Islet of Langerhans (tissue), 1 donor: ENCODE measurements around the gene GRK3.
"Not testable (repeated sequence)": the region's sequence is repeated elsewhere in the genome, so short reads cannot be mapped to it uniquely, and the experiment has no call there.

Experiments used
- FAIRE-seq: peaks from one replicate; lab custom pipeline; 2011; peaks lifted over from hg19 to GRCh38; lab: Jason Lieb, UNC

The GRK3 gene

GRCh38 chr22:25698978-25699377 is 134.5 kb downstream of the GRK3 start:
- no peak for FAIRE-seq

GRCh38 chr22:25701056-25701780 is 136.7 kb downstream of the GRK3 start:
- no peak for FAIRE-seq

GRCh38 chr22:25702040-25702439 is 137.6 kb downstream of the GRK3 start:
- peak; percentile 97 for FAIRE-seq

DNA sequence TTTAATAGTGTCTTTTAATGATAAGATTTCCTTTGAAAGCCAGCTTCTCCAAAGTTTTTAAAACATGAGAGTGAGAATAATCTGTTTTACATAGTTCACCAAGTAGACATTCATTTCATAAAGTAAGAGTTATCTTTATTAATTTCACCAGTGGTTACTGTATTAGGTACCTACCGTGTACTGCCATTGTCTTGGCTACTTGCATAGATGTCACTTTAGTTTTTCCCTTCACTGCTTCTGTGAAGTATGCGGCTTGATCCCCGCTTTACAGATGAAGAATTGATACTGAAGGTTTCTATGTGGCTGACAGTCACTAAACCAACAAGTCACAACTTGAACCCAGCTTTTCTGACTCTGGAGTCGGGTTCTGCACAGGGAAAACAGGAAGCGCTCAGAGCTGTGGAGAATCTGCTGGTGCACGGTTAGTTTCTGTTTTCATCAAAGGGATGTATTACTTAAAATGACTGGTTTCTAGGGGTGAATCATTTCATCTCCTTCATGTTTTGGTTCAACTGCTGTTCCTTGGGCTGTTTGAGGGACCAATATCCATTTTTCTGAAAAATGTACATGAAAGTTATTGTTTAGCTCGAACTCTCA is 138.2 kb downstream of the GRK3 start:
- peak; percentile 27 for FAIRE-seq

GRCh38 chr22:25704701-25705100 is 140.2 kb downstream of the GRK3 start:
- no peak for FAIRE-seq

- no peak for FAIRE-seq
Observed at GRCh38 chr22:25706197-25706596, 141.7 kb downstream of the GRK3 start.

DNA sequence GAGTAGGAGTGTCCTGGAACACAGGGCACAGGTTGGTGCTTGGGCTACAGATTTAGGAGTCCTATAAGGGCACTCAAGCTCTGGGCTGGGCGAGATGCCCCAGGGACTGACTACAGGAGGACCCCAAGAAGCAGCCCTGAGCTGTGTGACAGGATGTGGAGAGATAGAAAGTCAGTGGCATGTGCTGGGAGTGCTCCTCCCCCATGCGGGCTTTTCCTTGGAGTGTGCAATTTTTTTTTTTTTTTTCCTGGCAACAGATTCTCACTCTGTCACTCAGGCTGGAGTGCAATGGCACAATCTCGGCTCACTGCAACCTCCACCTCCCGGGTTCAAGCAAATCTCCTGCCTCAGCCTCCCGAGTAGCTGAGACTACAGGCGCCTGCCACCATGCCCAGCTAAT is 144.0 kb downstream of the GRK3 start:
- FAIRE-seq = not testable (repeated sequence)

DNA sequence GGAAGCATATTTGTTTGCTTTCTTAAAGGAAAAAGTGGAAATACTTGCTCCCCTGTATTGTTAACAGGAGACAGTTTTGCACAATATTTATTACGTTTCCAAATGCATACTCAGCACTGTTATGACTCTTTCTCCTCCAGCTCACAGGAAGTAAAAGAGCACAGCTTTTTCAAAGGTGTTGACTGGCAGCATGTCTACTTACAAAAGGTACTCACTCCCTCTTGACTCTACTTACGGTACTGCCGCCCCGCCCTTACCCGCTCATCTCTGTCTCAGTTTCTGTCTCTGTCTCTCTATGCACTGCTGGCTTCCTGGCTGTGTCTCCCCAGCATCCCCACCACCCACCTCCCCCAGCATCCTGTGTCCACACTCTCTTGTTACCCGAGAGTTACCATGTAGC is 145.3 kb downstream of the GRK3 start:
- FAIRE-seq = no peak

DNA sequence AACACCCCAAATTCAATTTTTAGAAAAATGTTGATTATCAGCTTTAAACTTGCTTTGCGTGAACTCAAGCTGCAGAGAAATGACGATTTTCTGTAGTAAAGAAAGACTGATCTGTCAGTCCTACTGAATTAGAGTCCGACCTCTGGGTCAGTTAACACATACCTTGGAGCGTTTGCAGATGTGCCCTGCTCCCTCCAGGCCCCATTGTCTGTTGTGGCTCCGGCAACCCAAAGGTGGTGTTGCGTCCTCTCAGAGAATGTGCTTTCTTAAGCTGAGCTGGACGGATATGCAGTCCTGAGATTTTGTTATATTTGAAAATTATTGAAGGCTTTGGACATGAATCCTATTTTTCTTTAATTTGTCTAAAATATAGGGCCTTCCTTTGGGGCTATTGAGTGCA is 146.0 kb downstream of the GRK3 start:
- FAIRE-seq = no peak

DNA sequence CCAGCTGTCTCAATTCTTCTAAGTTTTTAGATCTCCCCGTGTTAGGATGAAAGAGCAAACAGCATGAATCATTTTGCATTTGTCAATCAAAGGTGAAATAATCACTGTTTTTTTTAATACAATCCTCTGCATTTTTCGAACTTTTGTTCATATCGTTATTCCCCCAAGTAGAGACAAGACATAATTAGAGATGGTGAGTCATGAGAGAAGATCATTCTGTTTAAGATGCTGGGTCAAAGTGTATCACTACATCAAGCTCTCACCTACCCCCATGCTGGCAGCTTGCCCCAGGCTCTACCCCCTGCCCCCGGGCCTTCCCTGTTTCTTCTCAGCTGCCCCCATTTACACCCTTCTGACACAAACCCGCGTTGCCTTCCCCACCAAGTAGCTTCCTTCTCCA is 147.0 kb downstream of the GRK3 start:
- FAIRE-seq = no peak

- FAIRE-seq = no peak
Observed at GRCh38 chr22:25712661-25713400, 148.4 kb downstream of the GRK3 start.

- FAIRE-seq = no peak
Observed at GRCh38 chr22:25714070-25714469, 149.6 kb downstream of the GRK3 start.

GRCh38 chr22:25714739-25715138 is 150.3 kb downstream of the GRK3 start:
- no peak for FAIRE-seq

GRCh38 chr22:25716637-25717036 is 152.2 kb downstream of the GRK3 start:
- no peak for FAIRE-seq

DNA sequence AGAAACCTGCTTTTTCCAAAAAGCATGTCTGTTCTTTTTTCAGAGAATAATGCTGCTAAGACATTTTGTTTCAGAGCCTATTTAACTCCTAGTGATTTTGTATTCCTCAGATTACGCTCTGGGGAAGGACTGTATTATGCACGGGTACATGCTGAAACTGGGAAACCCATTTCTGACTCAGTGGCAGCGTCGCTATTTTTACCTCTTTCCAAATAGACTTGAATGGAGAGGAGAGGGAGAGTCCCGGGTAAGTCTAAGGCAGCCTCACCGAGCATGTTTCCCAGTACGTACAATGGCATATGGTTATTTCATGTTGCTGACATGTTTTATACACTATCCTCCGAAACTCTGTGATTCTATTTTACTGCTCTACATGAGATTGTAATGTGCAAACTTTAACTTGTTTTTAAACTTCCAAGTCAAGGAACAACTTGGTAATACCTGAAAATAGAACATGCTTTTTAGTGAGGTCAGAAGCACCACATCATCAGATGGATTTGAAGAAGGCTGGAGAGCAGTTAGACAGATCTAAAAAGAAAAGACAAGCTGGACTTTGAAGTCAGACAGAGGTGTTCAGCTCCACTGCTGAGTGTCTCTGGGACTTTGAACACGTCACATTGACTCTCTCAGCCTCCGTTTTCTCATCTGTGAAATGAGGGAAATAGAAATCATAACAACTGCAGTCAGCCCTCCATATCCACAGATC is 153.8 kb downstream of the GRK3 start:
- FAIRE-seq = no peak

GRCh38 chr22:25722223-25722622 is 157.7 kb downstream of the GRK3 start:
- FAIRE-seq = no peak

DNA sequence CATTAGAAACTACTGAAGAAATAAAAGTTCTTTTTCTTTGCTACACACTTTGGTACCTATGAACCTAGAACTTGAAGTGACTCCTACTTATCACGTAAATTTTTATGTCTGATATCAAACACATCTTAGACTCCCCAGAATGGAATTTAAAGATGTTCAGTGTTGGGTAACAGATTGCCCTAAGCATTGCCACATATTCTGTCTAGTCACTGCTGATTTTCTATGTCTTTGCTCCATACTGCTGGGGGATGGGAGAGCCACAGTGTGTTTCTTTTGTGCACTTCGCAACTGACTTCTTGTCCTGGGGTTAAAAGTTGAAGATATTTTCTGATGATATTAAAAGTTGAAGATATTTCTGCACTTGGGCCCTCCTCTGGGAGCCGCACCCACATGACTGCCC is 158.2 kb downstream of the GRK3 start:
- FAIRE-seq = no peak

GRCh38 chr22:25726241-25726640 is 161.8 kb downstream of the GRK3 start:
- no peak for FAIRE-seq

GRCh38 chr22:25728071-25728470 is 163.6 kb downstream of the GRK3 start:
- no peak for FAIRE-seq

GRCh38 chr22:25729016-25729995 is 164.8 kb downstream of the GRK3 start:
- no peak for FAIRE-seq

DNA sequence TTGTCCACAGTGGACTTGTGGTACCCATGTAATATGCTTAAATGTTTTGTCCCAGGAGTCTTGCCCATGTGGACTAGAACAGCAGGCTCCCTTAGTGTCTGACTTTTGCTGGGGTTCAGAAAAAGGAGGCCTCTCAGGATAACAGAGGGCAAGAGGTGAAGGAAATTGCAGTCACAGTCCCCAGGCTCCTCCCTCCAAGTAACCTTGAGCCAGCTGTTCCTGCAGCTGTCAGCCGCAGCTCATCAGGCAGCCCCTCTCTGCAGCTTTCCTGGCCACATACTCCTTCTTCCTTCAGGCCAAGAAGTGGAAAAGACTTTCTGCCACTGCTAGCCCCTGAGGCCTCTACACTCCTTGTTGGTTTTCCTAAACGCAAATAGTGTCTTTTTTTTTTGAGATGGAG is 171.2 kb downstream of the GRK3 start:
- no peak for FAIRE-seq
